ENCODE measurements around the gene CNOT3. TPM values are rescaled to one million over a fixed set of nuclear protein-coding genes. Genes with fewer than 3 reads are reported as not detected.

Gene CNOT3
- total RNA-seq, 1 experiment from 2014 or later = 76.7 TPM

GRCh38 chr19:54102421-54103169 lies 35.0 kb upstream of the CNOT3 start, which contains the start of gene NDUFA3 (continued):
- no peak for TF ChIP-seq CTCF (IDR thresholded peaks at IDR 0.05 in 2 of 3, conservative IDR thresholded peaks at IDR 0.05 in 1 of 3; ENCODE audit: borderline replicate concordance in 1 of 3, insufficient read depth in 1 of 3, low read depth in 2 of 3, low read length in 2 of 3)

DNA sequence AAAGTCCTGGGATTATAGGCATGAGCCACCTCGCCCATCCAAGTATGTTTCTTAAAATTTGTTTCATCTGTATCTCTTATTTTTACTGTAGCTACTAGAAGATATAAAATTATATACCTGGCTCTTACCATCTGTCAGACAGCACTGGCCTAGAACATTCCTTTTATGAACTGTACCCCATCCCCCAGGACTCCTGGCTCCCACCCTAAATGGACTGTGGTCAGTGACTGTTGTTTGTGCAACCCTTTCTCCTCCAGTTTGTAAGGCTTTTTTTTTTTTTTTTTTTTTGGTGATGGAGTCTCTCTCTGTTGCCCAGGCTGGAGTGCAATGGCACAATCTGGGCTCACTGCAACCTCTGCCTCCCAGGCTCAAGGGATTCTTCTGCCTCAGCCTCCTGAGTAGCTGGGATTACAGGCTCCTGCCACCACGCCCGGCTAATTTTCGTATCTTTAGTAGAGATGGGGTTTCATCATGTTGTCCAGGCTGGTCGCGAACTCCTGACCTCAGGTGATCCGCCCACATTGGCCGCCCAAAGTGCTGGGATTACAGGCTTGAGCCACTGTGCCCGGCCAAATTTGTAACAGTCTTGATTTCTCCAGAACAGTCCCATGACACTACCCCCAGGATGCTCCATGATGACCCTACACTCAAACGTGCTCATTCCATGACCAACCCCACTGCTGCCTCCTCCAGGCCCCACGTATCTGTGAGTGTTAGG lies 32.4 kb upstream of the CNOT3 start:
- no peak overlapping the region for H3K9ac ChIP-seq (ENCODE audit: low read length)
- no peaks in the 10 kb centered on the region for H3K9me2 ChIP-seq (ENCODE audit: insufficient read depth)
- no peaks in the 10 kb centered on the region for H3K27me3 ChIP-seq (ENCODE audit: insufficient read depth, low read length)
- no peak overlapping the region for H3K27ac ChIP-seq (ENCODE audit: low read depth, low read length)
- RAD21 ChIA-PET (ENCODE audit: low non-redundant PET in 1 of 2, low total read pairs in 2 of 2, uncharacterized antibody in 2 of 2, unreplicated experiment in 2 of 2) = no interaction called here
- H3K4me2 ChIP-seq (ENCODE audit: low read length) = no peak overlapping the region
- BruUV-seq (replicated peaks) = no TSS peak
- DNase-seq (ENCODE audit: low read depth, low spot score) = no peak
- intact Hi-C loops (cut with micrococcal nuclease) = no loop called here
- H4K20me1 ChIP-seq (ENCODE audit: insufficient read depth) = no peaks in the 10 kb centered on the region
- no peaks in the 10 kb centered on the region for H3K9me3 ChIP-seq (ENCODE audit: control insufficient read depth in 1 of 2, insufficient read depth in 1 of 2, low read depth in 1 of 2, low read length in 2 of 2)
- ATAC-seq = no peak
- H3K4me3 ChIP-seq (replicated peaks in 1 of 2; ENCODE audit: low read depth in 1 of 2, low read length in 2 of 2) = no peak overlapping the region
- H3K79me2 ChIP-seq (ENCODE audit: insufficient read depth, low read length) = peaks cover 34% of the 10 kb centered on the region
- no peak overlapping the region for H2AFZ ChIP-seq (ENCODE audit: low read depth, low read length, poor library complexity, severe bottlenecking)
- CTCF ChIA-PET = no interaction called here
- POLR2A ChIA-PET = interaction anchor here (1.5 kb wide), 1 partner anchor 10 kb away, joined by 3 read pairs; no protein-coding TSS in a partner anchor
- peaks cover 24 to 28% of the 10 kb centered on the region in 2 experiments; a peak in 3 of 4 replicates for H3K36me3 ChIP-seq (ENCODE audit: control insufficient read depth in 1 of 2, insufficient read depth in 2 of 2, low read length in 2 of 2)
- peaks cover 0 to 5% of the 10 kb centered on the region in 2 experiments; a peak in 1 of 4 replicates for H3K4me1 ChIP-seq (ENCODE audit: control insufficient read depth in 1 of 2, insufficient read depth in 2 of 2, low read length in 2 of 2)
- TF ChIP-seq MAX (IDR thresholded peaks at IDR 0.05) (no peak), TCF7L2 (IDR thresholded peaks at IDR 0.05; ENCODE audit: borderline replicate concordance, extremely low read depth, insufficient read depth, insufficient read length) (no peak), SRF (IDR thresholded peaks at IDR 0.05; ENCODE audit: low read depth) (no peak), ZNF274 (IDR thresholded peaks at IDR 0.05; ENCODE audit: low read depth, low read length) (no peak), SIN3A (IDR thresholded peaks at IDR 0.05; ENCODE audit: low read depth) (no peak), ZFX (IDR thresholded peaks at IDR 0.05) (no peak), RAD21 (IDR thresholded peaks at IDR 0.05; ENCODE audit: low read depth) (no peak), REST (IDR thresholded peaks at IDR 0.05; ENCODE audit: low read depth) (no peak), CTCF (IDR thresholded peaks at IDR 0.05 in 2 of 3, conservative IDR thresholded peaks at IDR 0.05 in 1 of 3; ENCODE audit: borderline replicate concordance in 1 of 3, insufficient read depth in 1 of 3, low read depth in 2 of 3, low read length in 2 of 3) (no peak), POLR2A (IDR thresholded peaks at IDR 0.05; ENCODE audit: borderline replicate concordance, extremely low read depth, insufficient read depth, insufficient read length) (no peak), POLR2AphosphoS5 (IDR thresholded peaks at IDR 0.05; ENCODE audit: low read depth, low read length) (no peak), ELF1 (IDR thresholded peaks at IDR 0.05; ENCODE audit: borderline replicate concordance, low read depth) (no peak), EGR1 (IDR thresholded peaks at IDR 0.05; ENCODE audit: low read depth) (no peak), JUND (IDR thresholded peaks at IDR 0.05) (no peak)
- TF ChIP-seq, protein P1, sequence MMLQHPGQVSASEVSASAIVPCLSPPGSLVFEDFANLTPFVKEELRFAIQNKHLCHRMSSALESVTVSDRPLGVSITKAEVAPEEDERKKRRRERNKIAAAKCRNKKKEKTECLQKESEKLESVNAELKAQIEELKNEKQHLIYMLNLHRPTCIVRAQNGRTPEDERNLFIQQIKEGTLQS (IDR thresholded peaks at IDR 0.05) = no peak
